Measurements from ENCODE around the gene TCF12.

The TCF12 gene

GRCh38 chr15:56877255-56877970 is 41.0 kb upstream of the TCF12 start:
- Histone ChIP-seq H3K9ac (no peak overlapping the region), H3K4me3 (ENCODE audit: low read depth, low read length) (no peak overlapping the region), H3K27me3 (ENCODE audit: control insufficient read depth, insufficient read depth, low read length) (no peaks in the 10 kb centered on the region), H3K36me3 (ENCODE audit: control insufficient read depth, insufficient read depth, low read length) (no peaks in the 10 kb centered on the region), H3K79me2 (no peaks in the 10 kb centered on the region), H3K4me1 (no peaks in the 10 kb centered on the region), H3K9me3 (ENCODE audit: control insufficient read depth, low read length) (no peaks in the 10 kb centered on the region), H2AFZ (no peak overlapping the region), H3K27ac (no peak overlapping the region), H3K4me2 (ENCODE audit: low read length) (no peak overlapping the region)
- no peak for TF ChIP-seq CTCF (IDR thresholded peaks at IDR 0.05)

DNA sequence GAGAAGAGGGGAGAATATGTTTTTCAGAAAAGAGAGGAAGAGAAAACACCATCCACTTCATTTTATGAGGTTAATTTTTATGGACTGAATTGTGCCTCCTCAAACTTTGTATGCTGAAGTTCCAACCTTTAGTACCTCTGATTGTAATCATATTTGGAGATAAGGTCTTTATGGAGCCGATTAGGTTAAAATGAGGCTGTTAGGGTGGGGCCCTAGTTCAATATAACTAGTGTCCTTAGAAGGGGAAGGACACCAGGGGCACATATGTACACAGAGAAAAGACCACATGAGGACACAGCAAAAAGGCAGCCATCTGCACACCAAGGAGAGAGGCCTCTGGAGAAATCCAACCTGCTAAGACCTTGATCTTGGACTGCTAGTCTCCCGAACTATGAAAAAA is 38.9 kb upstream of the TCF12 start:
- no peak for TF ChIP-seq CTCF (IDR thresholded peaks at IDR 0.05)
- Histone ChIP-seq H2AFZ (no peak overlapping the region), H3K27ac (no peak overlapping the region)

DNA sequence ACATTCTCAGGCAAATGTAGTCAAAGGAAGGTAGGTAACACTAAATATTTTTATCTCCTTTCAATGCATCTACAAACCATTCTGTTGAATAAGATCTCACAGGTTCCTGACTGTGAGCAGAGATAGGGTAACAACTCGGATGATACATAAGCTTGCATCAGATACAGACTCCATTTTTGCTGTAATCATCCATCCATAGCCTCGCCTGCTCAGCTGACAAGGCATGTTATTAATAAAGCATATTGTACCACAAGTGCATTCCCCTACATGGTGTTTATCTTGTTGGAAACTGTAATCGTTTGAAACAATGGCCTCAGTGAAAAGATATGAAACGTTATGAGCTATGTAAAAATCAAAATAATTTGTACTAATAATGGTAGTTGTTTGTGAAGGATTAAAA is 35.4 kb upstream of the TCF12 start:
- TF ChIP-seq CTCF (IDR thresholded peaks at IDR 0.05), result no peak
- H2AFZ ChIP-seq, result peak overlapping the region; percentile 38
- no peak overlapping the region for H3K4me2 ChIP-seq (ENCODE audit: low read length)
- no peaks in the 10 kb centered on the region for H3K9me3 ChIP-seq (ENCODE audit: control insufficient read depth, low read length)
- H3K4me1 ChIP-seq, result no peaks in the 10 kb centered on the region
- H3K27me3 ChIP-seq (ENCODE audit: control insufficient read depth, insufficient read depth, low read length), result no peaks in the 10 kb centered on the region
- no peaks in the 10 kb centered on the region for H3K36me3 ChIP-seq (ENCODE audit: control insufficient read depth, insufficient read depth, low read length)
- H3K4me3 ChIP-seq (ENCODE audit: low read depth, low read length), result no peak overlapping the region
- no peak overlapping the region for H3K27ac ChIP-seq
- no peak overlapping the region for H3K9ac ChIP-seq
- no peaks in the 10 kb centered on the region for H3K79me2 ChIP-seq

More for the DNA sequence above, 38.9 kb upstream of the TCF12 start:
- Histone ChIP-seq H3K9me3 (ENCODE audit: control insufficient read depth, low read length) (no peaks in the 10 kb centered on the region), H3K4me1 (no peaks in the 10 kb centered on the region), H3K27me3 (ENCODE audit: control insufficient read depth, insufficient read depth, low read length) (no peaks in the 10 kb centered on the region), H3K36me3 (ENCODE audit: control insufficient read depth, insufficient read depth, low read length) (no peaks in the 10 kb centered on the region), H3K9ac (no peak overlapping the region), H3K4me2 (ENCODE audit: low read length) (no peak overlapping the region), H3K4me3 (ENCODE audit: low read depth, low read length) (no peak overlapping the region), H3K79me2 (no peaks in the 10 kb centered on the region)

DNA sequence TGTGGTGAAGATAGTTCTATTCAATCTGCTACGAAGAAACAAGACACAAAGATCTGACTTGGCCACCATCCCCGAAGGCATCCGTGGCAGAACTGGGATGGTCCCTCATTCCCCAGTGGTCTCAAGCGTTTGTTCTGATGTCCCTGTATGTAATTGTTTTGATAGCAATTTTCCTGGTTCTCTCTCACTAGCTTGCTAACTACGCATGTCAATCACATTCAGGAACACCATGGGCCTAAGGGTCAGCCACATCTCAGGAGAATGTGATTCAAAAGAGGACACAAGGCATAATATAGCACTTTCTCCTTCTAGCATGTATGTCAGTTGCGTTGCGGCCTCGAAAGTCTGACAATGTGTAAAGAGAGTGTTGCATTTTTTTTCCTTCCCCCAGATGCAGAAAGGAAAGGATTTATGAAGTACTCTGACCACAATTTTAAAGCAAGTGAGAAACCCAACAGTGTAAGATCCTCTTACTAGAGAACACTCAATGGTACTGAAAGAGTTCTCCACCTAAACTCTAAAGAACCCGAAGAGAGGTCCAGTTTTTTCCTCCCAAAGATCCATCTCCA is 32.0 kb upstream of the TCF12 start:
- Histone ChIP-seq H3K79me2 (no peaks in the 10 kb centered on the region), H3K4me3 (ENCODE audit: low read depth, low read length) (peak overlapping the region; percentile 70), H2AFZ (peak overlapping the region; percentile 82), H3K4me2 (ENCODE audit: low read length) (peak overlapping the region; percentile 77), H3K9ac (no peak overlapping the region), H3K9me3 (ENCODE audit: control insufficient read depth, low read length) (no peaks in the 10 kb centered on the region), H3K27ac (peak overlapping the region; percentile 91), H3K4me1 (no peaks in the 10 kb centered on the region), H3K36me3 (ENCODE audit: control insufficient read depth, insufficient read depth, low read length) (no peaks in the 10 kb centered on the region), H3K27me3 (ENCODE audit: control insufficient read depth, insufficient read depth, low read length) (no peaks in the 10 kb centered on the region)
- no peak for TF ChIP-seq CTCF (IDR thresholded peaks at IDR 0.05)
